Measurements from ENCODE around the gene PIPOX.
"Not testable (repeated sequence)": the region's sequence is repeated elsewhere in the genome, so short reads cannot be mapped to it uniquely, and the experiment has no call there.

The PIPOX gene

DNA sequence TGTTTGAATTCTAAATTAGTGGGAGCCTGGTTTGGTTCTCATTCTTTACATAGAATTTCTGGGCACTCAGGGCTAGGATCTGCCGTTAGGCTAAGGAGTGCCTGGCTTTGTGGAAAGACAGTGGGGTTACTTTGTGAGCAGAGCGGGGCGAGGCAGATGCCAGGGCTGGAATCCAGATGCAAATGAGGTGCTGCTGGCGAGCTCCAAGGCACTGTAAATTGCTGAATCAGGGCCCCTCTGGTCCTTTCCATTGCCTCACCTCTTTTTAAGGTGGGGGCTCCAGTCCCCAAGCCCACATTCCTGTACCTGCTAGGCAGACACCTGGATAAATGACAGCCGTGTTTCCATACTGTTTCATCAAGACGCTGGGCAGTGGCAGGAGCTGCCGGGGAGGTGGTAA is 33.8 kb downstream of the PIPOX start:
- DNase-seq = no peak

DNA sequence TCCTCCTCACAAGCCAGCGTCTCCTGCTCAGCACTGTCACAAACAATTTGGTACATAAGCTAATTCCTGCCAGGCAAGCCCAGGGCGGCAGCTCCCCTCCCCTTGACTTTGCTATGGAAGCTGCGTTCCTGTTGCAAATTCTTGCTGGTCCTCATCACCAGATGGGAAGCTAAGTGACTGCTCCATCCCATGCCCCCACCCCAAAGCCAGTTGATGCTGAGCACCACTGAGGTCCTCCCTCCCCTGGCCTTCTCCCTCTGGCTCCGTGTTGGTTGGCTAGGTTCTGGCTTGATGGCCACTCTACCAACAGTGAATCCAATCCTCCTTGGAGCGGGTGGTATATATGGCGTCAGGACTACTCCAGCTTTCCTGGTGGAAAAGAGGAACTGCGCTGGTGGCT is 34.4 kb downstream of the PIPOX start:
- no peak for DNase-seq

DNA sequence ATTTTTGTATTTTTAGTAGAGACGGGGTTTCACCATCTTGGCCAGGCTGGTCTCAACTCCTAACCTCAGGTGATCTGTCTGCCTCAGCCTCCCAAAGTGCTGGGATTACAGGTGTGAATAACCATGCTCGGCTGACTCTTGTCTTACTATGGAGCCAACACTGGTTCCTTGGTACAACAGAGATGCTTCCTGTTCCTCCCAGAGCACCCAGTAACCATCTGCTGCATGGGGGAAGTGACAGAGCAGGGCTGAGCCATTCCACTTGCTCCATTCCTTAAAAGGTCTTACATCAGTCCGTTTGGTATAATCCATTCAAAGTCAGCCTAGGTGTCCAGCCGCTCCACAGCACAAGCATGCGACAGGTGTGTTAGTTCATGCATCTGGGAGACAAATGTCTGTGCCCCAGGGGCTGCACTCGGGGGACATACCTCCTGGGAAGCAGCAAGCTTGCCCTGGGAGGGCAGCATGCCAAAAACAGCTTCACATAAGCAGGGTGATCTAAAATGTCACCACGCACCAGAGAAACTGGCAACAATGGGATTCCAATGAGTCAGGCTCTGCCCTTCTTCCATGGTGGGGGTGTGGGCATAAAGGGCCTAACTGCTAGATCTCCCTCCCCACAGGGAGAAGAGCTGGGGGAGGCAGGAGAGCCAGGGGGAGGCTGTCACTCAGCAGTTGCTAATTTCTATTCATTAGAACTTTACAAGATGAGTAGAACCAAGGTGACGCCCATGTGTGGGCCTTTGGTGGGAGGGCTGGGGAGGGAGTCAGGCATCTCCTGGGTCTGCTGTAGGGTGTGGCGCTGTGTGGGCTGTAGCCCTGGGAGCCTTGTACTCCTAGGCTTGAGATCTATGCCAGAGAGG is 35.5 kb downstream of the PIPOX start:
- DNase-seq = peak; percentile 10

DNA sequence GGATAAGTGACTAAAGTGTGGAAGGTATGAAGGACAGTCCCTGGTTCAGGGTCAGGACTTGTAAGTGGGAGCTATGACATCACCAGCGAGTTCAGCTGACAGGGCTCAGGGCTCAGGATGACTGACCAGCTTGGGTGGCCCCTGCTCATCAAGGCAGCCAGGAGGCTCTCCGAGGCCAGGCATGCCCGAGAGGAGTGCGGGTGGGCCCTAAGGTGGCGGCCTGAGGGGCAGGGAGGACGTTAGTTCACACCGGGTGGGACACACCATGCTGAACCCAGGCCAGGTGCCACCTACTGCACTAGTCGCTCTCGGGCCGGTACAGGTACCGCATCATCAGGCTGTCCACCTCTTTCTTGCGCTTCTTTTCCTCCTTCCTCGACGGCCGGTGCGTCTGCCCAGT is 36.5 kb downstream of the PIPOX start:
- DNase-seq = no peak

DNA sequence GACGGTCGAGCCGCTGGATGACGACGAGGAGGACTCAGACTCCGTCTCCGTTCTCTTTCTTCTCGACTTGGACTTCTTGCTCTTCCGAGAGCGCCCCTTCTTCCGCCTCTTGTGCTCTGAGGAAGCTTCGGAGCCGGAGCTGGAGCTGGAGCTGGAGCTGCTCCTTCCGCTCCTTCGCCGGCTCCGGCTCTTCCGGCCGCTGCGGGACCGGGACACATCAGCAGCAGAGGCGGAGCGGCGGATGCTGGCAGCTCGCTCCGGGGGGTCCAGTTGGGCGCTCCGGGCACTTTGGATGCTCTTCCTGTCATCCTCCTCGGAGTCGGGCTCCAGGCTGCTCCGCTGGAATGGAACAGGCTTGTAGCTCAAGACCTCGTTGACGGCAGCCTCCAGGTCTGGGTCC is 36.9 kb downstream of the PIPOX start:
- no peak for DNase-seq

DNA sequence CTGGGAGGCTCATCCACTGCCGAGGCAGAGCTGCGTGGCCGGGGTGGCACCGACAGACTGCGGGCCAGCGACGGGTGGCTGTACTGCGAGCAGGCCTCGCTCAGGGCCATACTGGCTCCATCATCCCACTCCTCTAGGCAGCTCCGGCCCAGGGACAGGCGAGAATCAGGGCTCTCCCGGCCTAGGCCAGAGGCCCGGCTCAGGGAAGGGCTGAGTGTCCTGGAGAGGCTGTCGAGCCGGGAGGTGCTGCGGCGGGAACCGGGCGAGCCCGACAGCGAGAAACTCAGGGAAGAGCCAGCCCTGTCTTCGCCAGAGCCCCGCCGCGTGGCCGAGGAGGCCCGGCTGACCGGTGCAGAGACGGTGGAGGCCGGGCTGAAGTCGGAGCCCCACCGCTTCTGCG is 37.4 kb downstream of the PIPOX start:
- DNase-seq = no peak

DNA sequence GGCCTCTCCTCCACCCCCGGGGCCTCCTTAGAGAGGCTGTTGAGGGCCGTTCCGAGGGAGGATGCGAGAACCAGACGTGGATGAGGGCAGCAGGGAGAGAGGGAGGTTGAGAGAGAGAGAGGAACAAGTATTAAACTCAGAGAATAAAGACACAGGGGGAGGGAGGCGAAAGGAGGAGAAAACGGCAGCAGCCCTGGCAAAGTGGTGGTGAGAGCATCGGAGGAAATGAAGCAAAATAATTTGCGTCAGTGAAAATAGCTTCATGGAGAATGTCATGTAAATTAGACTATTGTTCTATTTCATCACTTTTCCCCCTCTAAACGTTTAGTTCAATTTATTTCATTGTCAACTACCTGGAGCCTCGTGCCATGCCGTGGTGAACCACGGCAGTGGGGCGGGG is 38.0 kb downstream of the PIPOX start:
- DNase-seq = no peak

DNA sequence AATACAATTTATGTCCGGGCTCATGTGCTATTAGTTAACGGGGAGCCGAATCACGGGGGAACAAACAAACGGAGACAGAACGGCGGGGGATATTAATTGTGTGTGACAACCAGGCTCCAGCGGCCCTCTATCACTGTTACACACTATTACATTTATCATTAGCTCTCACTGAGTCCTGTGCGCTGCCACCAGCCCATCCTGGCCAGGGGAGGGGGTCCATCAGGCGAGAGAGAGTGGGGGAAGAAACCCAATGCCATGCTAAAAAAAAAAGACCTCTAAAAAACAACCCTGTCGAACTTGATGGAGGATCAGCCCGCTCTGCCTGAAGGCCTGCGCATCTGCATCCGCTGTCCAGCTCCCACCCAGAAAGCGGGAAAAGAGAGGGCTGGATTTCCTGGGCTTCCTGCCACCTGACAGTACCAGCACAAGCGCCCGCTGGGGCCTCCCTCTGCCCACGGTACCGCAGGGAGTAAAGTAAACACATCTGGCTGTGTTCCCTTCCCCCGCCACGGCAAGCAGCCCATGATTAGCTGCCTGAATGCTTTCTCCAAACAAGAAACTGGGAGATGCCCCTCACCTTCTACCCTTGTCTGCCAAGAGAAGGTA is 41.7 kb downstream of the PIPOX start:
- no peak for DNase-seq

DNA sequence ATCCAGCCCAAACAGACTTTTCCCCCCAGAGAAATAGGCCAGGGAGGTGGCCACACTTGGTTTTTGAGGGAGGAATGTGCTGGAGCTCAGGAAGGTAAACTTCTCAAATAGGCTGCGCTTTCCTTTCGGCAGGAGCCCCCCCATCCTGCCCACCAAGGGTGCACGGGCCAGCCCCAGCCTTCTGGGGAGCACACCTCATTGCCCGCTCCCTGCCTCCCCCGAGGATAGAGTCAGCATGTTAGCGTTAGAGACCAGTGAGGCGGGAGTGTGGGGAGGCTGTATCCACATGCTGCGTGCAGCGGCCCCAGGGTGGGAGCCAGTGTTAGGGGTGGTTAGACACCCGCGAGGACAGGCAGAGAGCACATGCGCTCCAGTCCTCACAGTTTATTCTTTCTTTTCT is 42.3 kb downstream of the PIPOX start:
- DNase-seq = no peak

DNA sequence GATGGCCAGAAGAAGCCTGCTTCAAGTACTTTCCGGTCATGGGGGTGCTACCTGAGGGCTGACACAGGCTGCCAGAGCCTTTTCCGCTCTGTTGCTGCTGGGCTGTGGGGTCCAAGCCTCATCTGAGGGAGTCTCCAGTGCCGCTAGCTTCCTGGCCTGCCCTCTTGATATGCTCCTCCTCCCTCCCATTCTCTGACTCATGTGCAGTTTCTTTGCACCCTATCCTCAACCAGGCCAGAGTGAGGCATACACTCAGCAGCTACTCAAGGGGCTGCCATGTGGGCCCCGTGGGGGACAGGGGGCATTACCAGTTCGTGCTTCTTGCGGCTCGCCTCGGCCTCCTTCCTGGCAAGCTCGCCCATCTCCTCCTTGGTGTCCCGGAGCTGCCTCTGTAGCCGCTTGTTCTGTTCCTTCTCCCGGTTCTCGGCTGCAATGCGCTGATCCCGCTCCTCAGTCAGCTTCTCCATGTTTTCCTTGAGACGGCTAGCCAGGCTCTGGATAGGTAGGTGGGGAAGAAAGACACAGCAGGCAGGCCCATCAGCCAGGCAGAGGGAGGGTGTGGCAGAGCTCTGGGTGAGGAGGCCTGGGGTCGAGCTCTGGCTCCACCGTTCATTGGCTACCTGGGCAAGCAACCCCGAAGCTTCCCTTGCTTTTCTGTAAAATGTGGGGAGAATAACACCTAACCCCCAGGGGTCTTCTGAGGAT is 43.8 kb downstream of the PIPOX start:
- no peak for DNase-seq

DNA sequence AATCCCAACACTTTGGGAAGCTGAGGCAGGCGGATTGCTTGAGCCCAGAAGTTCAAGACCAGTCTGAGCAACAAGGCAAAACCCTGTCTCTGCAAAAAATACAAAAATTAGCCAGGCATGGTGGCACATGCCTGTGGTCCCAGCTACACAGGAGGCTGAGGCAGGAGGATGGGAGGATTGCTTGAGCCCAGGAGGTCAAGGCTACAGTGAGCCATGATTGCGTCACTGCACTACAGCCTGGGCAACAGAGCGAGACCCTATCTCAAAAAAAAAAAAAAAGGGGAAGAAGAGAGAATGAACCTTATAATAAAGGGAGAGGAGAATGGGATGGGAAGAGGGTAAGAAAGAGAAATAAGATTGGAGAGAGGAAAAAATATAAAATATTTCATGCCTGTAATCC is 45.8 kb downstream of the PIPOX start:
- not testable (repeated sequence) for DNase-seq

DNA sequence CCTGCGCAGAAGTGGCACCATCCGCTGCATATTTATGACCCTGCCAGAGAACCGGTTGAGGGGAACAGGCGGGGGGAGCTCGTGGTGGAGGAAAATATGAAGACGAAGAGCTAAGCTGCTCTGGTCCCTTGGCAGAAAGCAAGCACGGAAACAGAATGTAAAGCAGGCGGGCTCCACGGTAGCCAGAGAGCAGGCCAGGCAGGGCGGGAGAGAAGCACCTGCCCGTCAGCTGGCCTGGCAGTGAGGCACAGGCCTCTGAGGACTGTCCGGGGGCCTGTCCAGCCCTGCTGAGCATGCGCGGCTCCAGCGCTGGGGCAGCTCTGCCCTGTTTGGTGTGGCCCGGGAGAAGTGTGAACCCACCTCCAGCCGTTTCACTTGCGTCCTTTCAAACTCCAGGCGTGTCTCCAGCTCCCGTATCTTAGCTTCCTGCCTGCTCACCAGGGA is 46.7 kb downstream of the PIPOX start:
- no peak for DNase-seq

DNA sequence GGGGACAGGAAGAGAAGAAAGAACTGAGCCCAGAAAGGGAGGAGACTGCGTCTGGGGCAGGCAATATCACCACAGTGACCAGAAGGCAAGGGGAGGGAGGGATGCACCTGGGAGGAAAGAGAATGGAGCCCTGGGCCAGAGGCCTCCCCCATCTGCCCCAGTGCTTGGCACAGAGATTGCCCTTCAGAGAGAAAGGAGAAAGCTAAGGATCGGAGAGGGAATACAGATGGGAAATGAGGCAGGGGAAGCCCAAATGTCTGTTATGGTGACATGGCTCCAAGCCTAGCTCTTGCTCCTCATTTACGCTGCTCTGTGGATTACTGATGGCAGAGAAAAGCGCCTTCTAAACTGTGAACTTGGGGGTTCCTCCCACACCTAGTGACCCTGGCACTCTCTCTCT is 47.2 kb downstream of the PIPOX start:
- DNase-seq = no peak

DNA sequence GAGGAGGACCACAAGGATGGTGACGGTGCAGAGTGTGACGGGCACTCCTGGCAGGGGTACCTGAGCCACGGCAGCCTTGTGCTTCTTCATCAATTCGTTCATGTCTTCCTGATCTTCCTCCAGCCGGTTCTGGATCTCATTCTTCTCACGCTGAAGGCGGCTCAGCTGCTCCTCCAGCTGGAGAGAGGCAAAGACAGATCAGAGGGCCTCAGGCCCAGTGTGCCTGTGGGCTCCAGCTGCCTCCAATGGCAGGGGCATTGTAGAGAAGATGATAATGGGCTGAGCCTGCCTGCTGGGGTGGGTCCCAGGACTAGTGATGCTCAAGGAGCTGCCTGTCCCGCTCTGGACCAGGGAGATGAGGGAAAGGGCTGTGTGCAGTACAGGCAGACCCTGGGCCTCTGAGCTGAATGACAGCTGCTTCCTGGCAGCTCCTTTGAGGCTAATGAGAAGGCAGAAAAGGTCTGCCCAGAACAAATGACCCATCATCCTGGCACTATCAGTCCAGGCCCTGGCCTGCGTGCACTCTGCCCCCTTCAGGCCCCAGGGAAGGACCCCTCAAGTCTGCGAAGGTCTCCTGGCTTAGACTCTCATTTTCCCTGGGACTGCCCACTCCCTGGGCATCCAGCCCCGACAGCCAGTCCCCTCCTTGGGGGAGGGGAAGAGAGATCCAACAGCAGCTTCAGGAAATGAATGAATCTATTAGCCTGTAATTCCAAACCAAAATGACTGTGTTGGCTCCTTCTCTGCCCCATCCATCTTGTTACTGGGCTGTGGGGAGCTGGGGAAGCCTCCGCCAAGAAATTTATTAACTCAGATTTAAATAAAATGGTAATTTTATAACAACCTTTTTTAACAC is 48.0 kb downstream of the PIPOX start:
- DNase-seq = no peak

DNA sequence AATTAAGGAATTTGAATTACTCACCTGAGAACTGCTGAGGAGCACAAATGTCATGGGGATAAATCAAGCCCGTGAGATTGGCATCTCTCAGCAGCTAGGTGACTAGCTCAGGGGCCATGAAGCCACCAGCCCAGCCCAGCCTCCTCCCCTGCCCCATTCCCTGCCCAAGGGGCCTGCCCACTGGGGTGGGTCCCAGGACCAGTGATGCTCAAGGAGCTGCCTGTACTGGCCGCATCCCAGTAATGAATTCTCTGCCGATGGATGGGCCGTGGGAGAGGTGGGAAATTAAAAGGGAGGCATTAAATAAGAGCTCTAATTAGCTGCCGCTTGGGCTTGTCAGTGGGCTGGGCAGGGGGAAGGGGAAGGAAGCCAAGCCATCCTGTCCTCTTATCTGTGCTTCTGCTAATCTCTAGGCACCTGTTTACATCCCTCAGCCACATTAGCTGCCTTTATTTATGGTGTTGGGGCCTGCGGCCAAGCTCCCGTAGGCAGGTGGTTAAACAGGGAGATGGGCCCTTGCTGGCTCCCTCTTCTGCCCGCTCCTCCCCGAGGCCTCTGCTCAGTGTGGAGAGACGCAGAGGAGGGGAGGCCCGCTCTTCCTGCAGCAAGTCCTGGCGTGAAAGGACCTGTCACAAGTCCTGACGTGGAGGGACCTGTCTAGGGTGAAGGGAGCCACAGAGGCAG is 48.8 kb downstream of the PIPOX start:
- no peak for DNase-seq

DNA sequence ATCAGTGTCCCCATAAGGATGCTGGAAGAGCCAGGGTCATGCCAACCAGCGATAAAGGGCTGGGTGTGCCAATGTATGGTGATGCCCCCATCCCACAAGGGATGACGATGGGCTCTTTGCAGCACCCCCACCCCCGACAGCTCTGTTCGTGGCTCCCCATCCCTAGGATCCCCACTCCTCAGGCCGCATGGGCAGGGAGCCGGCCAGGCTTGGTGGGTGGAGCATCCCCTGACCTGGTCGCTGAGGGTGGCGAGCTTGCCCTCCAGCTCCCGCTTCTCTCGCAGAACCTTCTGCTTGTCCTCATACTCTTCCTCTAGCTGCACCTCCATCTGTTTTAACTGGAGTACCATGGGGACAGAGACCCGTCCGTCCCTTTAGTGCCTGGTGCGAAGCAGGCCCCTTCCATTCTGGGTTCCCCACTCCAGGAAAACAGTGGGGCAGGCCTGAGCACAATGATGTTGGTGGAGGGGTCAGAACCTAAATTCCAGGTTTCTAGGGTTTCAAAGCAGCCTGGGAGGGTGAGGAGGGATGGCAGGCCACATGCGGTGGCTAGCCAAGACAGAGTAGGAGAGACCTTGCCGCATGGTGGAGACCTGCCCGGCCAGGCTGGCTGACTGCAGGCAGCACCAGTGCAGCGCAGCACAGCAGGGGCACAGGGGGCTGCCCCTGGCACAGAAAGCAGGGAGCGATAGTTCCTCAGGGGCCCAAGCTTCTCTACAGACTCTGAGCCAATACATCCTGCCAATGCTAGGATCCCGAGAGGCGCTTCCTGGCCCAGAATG is 50.3 kb downstream of the PIPOX start:
- no peak for DNase-seq

DNA sequence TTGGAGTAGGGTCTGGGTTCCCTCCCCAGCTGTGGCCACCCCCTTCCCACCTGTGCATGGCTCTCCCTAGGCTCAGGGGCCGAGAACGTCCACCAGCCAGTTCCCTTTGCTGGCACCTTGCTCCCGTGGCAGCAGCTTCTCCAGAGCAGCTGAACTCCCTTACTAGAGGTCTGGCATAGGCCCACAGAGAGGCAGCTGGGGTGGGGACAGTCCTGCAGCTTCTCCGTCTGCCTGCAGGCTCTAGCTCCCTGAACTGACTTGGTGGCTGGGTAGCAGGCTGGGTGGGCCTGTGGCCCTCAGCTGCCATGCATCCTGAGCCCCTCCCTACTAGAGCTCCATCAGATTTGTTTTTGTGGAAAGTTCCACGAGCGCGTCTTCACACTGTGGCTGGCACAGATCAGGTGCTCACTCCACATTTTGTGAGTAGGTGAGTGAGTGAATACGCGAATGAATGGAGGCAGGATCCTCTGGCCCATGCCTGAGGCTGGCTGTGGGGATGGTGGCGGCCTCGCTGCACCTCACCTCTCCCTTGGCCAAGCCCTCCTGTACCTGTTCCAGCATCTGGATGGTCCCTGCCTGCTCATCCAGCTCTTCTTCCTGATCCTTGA is 51.3 kb downstream of the PIPOX start:
- no peak for DNase-seq

DNA sequence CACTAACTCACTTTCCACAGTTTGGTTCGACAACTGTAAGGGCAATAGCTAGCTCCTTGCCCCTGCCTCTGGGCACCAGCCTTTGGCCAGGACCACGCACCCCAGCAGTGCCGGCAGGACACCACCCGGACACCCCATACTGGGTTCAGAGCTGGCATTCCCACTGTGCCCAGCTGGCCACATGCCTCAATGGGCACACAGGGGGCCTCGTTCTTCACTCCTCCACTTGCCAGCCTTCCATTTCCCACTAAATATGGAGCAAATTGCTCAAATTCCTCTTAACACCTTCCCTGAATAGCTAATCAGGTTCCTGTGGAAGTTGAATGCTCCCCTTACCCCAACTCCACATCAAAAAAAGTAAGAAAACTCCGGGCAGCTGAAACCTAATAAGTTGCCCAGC is 52.5 kb downstream of the PIPOX start:
- DNase-seq = no peak

DNA sequence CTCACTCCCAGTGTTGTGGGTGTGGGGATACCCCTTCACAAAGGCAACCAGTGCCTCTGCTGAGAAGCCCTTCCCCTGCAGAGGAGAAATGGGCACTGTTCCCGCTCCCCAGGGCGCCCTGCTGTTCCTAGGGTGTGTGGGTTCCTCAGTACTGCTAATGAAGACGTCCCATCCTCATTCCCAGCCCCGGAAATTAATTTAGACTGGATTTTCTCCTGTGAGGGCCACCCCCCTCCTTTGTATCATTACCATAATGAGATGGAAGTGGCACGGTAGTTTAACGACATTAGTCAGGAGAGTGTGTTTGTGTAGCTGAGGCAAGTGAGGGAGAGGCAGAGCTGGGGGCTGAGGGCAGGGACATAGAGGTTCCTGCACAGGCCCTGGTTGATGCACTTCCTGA is 53.2 kb downstream of the PIPOX start:
- no peak for DNase-seq

DNA sequence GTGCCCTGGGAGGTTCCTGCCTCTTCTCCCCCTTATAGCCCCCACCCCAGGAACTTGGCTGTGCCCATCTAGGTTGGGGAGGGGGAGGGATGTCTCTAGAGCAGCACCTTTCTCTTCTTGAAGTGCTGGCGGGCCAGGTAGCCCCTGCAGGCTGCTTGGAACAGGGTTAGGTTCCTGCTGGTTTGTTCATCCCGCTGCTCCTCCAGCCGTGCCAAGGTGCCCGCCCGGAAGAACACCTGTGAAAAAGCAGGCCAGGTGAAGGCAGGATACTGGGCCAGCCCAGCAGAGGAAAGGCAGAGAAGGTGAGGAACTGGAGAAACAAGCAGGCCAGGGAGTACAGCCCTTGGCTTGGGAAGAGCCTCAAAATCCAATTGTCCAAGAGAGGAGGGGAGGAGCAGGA is 56.6 kb downstream of the PIPOX start:
- no peak for DNase-seq

DNA sequence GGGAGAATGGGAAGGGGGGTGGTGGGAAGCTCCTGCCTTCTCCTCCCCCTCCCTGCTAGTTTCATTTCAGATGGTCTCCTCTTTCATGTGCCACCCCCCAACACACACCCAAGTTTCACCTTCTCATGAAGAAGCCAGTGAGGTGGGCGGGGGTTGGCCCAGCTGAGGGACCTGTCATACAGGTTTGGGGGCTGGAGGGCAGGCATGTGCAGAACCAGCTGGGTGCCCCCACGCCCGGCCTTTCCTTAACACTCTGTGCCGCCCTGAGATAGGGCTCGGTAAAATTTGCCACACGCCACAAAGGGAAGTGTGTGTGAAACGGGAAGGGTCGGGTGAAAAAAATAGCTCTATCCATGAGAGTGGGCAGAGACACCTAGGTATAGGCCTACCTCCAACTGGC is 57.4 kb downstream of the PIPOX start:
- DNase-seq = no peak
